Measurements from ENCODE around the gene ITGB7.
"Not testable (repeated sequence)": the region's sequence is repeated elsewhere in the genome, so short reads cannot be mapped to it uniquely, and the experiment has no call there.

DNA sequence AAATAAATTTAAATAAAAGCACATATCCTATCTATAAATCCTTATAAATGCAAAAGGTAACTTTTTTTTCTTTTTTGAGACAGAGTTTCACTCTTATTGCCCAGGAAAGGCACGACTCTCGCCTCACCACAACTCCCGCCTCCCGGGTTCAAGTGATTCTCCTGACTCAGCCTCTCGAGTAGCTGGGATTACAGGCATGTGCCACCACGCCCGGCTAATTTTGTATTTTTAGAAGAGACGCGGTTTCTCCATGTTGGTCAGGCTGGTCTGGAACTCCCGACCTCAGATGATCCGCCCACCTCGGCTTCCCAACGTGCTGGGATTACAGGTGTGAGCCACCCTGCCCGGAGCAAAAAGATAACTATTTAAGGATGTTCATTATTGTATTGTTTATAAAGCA is 28.2 kb downstream of the ITGB7 start:
- TF ChIP-seq, protein P1, sequence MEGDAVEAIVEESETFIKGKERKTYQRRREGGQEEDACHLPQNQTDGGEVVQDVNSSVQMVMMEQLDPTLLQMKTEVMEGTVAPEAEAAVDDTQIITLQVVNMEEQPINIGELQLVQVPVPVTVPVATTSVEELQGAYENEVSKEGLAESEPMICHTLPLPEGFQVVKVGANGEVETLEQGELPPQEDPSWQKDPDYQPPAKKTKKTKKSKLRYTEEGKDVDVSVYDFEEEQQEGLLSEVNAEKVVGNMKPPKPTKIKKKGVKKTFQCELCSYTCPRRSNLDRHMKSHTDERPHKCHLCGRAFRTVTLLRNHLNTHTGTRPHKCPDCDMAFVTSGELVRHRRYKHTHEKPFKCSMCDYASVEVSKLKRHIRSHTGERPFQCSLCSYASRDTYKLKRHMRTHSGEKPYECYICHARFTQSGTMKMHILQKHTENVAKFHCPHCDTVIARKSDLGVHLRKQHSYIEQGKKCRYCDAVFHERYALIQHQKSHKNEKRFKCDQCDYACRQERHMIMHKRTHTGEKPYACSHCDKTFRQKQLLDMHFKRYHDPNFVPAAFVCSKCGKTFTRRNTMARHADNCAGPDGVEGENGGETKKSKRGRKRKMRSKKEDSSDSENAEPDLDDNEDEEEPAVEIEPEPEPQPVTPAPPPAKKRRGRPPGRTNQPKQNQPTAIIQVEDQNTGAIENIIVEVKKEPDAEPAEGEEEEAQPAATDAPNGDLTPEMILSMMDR (conservative IDR thresholded peaks at IDR 0.05; ENCODE audit: low read depth, low read length) = not testable (repeated sequence)
- TF ChIP-seq EZH2 (IDR thresholded peaks at IDR 0.05; ENCODE audit: low read length, unreplicated experiment) = not testable (repeated sequence)
